Renal cortex interstitium (tissue), 11 donors: ENCODE results near the gene SOBP. TPM values are rescaled to one million over a fixed set of nuclear protein-coding genes. Genes with fewer than 3 reads are reported as not detected.

ENCODE experiments used
- DNase-seq, 11 donors: peaks; one replicate each; pipeline ENCODE4 v3.0.0-alpha.2; 2013; ENCODE audit warnings: low read depth in 9 of 11, low spot score in 4 of 11; ENCODE audit errors: extremely low read depth in 1 of 11
- polyA plus RNA-seq, 3 donors: library from polyadenylated mRNA; unstranded; fragments of 120-200 nt; gene quantifications; one replicate each; pipeline ENCODE4 v1.2.1, GENCODE V29; 2013; ENCODE audit not compliant: insufficient read length in 3 of 3

SOBP gene
- polyA plus RNA-seq, 3 donors = 12.0 to 15.7 (median 14.6) TPM

- peak in 4 of 11 donors; percentile 49 to 68 (median 63) for DNase-seq
Observed at GRCh38 chr6:107600936-107601335, 111.0 kb downstream of the SOBP start.

GRCh38 chr6:107601406-107601805 is 111.5 kb downstream of the SOBP start:
- no peak for DNase-seq

GRCh38 chr6:107602321-107603005 is 112.5 kb downstream of the SOBP start:
- DNase-seq = no peak

GRCh38 chr6:107603006-107603370 is 113.1 kb downstream of the SOBP start:
- no peak for DNase-seq

- no peak for DNase-seq
Observed at GRCh38 chr6:107604549-107604948, 114.6 kb downstream of the SOBP start.

GRCh38 chr6:107606407-107606806 is 116.5 kb downstream of the SOBP start:
- DNase-seq = no peak

GRCh38 chr6:107607116-107607515 is 117.2 kb downstream of the SOBP start:
- no peak for DNase-seq

GRCh38 chr6:107611094-107611810 is 121.3 kb downstream of the SOBP start:
- DNase-seq = no peak

- no peak for DNase-seq
Observed at GRCh38 chr6:107612762-107613415, 123.0 kb downstream of the SOBP start.

- DNase-seq = no peak
Observed at GRCh38 chr6:107613651-107614379, 123.9 kb downstream of the SOBP start.

GRCh38 chr6:107614828-107615227 is 124.9 kb downstream of the SOBP start:
- DNase-seq = no peak

- no peak for DNase-seq
Observed at GRCh38 chr6:107616775-107617174, 126.9 kb downstream of the SOBP start.

- no peak for DNase-seq
Observed at GRCh38 chr6:107617341-107617932, 127.5 kb downstream of the SOBP start.

GRCh38 chr6:107618672-107619071 is 128.8 kb downstream of the SOBP start:
- no peak for DNase-seq

- DNase-seq = no peak
Observed at GRCh38 chr6:107620732-107621131, 130.8 kb downstream of the SOBP start.

- no peak for DNase-seq
Observed at GRCh38 chr6:107621229-107621937, 131.5 kb downstream of the SOBP start.

- DNase-seq = no peak
Observed at GRCh38 chr6:107622269-107622668, 132.4 kb downstream of the SOBP start.

- no peak for DNase-seq
Observed at GRCh38 chr6:107624050-107624449, 134.1 kb downstream of the SOBP start.

- DNase-seq = no peak
Observed at GRCh38 chr6:107624541-107624940, 134.6 kb downstream of the SOBP start.
